Thyroid gland (tissue), 4 donors: ENCODE results near the gene SPHK1. TPM values are rescaled to one million over a fixed set of nuclear protein-coding genes. Genes with fewer than 3 reads are reported as not detected.

Source experiments
- DNase-seq, 2 donors: peaks; one replicate each; pipeline ENCODE4 v3.0.0-alpha.2; 2019
- H3K27ac ChIP-seq, 3 donors: fragments of 200-600 bp; sonication (generic); 1 replicate in 2 of 3; 2 replicates in 1 of 3; pipeline ENCODE4 v1.5.1; 2016 to 2019; ENCODE audit warnings: mild to moderate bottlenecking in 1 of 3, moderate library complexity in 1 of 3
- H3K27me3 ChIP-seq: fragments of 200-600 bp; sonication (generic); one replicate; pipeline ENCODE4 v1.5.1; 2019
- H3K36me3 ChIP-seq, 2 donors: fragments of 200-600 bp; sonication (generic); one replicate each; pipeline ENCODE4 v1.5.1; 2016 to 2019
- H3K4me1 ChIP-seq, 2 donors: fragments of 200-600 bp; sonication (generic); one replicate each; pipeline ENCODE4 v1.5.1; 2017 to 2019
- H3K4me3 ChIP-seq, 3 donors: fragments of 200-600 bp; sonication (generic); replicated peaks in 1 of 3; 1 replicate in 2 of 3; 2 replicates in 1 of 3; pipeline ENCODE4 v1.5.1; 2016; ENCODE audit warnings: mild to moderate bottlenecking in 1 of 3
- H3K9me3 ChIP-seq: fragments of 200-600 bp; sonication (generic); one replicate; pipeline ENCODE4 v1.5.1; 2017
- CTCF ChIP-seq, 6 experiments: fragments of 200-600 bp in 3 of 6; fragments of 450-650 bp in 3 of 6; sonication (generic) in 3 of 6; IDR thresholded peaks; one replicate each; pipeline ENCODE4 v1.5.1; 2016 to 2019; ENCODE audit warnings: antibody characterized with exemption in 6 of 6, mild to moderate bottlenecking in 2 of 6, inconsistent platforms in 1 of 6, moderate library complexity in 1 of 6
- POLR2A ChIP-seq, 2 donors: fragments of 450-650 bp; IDR thresholded peaks; one replicate each; pipeline ENCODE4 v1.6.1; 2017; ENCODE audit warnings: antibody characterized with exemption in 2 of 2, mild to moderate bottlenecking in 2 of 2, moderate library complexity in 1 of 2
- WGBS, 2 donors: methylation state at CpG; one replicate each; pipeline ENCODE4 v1.1.5; 2017; 5-methylcytosine and 5-hydroxymethylcytosine counted together
- intact Hi-C: fragments of 100-400 bp; cut with DNase I; formaldehyde crosslinking; loops from one replicate; pipeline ENCODE4 v1.15.1; 2023
- total RNA-seq, 4 donors: library from RNA; depleted of rRNA; stranded (reverse); fragments of >200 nt; gene quantifications; one replicate each; pipeline ENCODE4 v1.2.3, GENCODE V29; 2016

SPHK1 gene
- total RNA-seq, 4 donors from 2014 or later = 8.5 to 24.5 (median 13.8) TPM

- DNase-seq = no peak
- no peaks in the 10 kb centered on the region for H3K9me3 ChIP-seq
- 91 to 93% methylated on average over 16 of the region's 16 CpGs for WGBS, 2 donors
- no peak overlapping the region for H3K4me3 ChIP-seq
- no peaks in the 10 kb centered on the region for H3K36me3 ChIP-seq
- peaks cover 0 to 23% of the 10 kb centered on the region in 2 donors for H3K4me1 ChIP-seq
- H3K27me3 ChIP-seq = no peaks in the 10 kb centered on the region
- peak overlapping the region in 2 of 3 donors; percentile 30 to 41 for H3K27ac ChIP-seq
- intact Hi-C loops = no loop called here
- TF ChIP-seq CTCF (IDR thresholded peaks at IDR 0.05) (no peak), POLR2A (IDR thresholded peaks at IDR 0.05) (no peak)
Observed at GRCh38 chr17:76371656-76372628, 12.5 kb upstream of the SPHK1 start.

GRCh38 chr17:76376318-76377133 is 7.9 kb upstream of the SPHK1 start:
- no peak for TF ChIP-seq CTCF (IDR thresholded peaks at IDR 0.05)
- no peak for TF ChIP-seq POLR2A (IDR thresholded peaks at IDR 0.05)
- intact Hi-C loops = no loop called here
- H3K27ac ChIP-seq = peak overlapping the region in 1 of 3 donors; percentile 5
- DNase-seq = peak in 1 of 2 donors; percentile 11
- no peaks in the 10 kb centered on the region for H3K36me3 ChIP-seq
- H3K9me3 ChIP-seq = no peaks in the 10 kb centered on the region
- WGBS, 2 donors = 75 to 82% methylated on average over 7 to 8 of the region's 8 CpGs
- no peaks in the 10 kb centered on the region for H3K27me3 ChIP-seq
- peaks cover 0 to 19% of the 10 kb centered on the region in 2 donors for H3K4me1 ChIP-seq
- H3K4me3 ChIP-seq = no peak overlapping the region

GRCh38 chr17:76378548-76379274 is 5.7 kb upstream of the SPHK1 start:
- Histone ChIP-seq H3K27ac (no peak overlapping the region), H3K9me3 (no peaks in the 10 kb centered on the region), H3K27me3 (no peaks in the 10 kb centered on the region), H3K4me1 (peaks cover 5 to 18% of the 10 kb centered on the region in 2 donors), H3K4me3 (no peak overlapping the region), H3K36me3 (no peaks in the 10 kb centered on the region)
- TF ChIP-seq POLR2A (IDR thresholded peaks at IDR 0.05) (no peak), CTCF (IDR thresholded peaks at IDR 0.05) (no peak)
- intact Hi-C loops = no loop called here
- 88 to 94% methylated on average over 5 of the region's 5 CpGs for WGBS, 2 donors
- DNase-seq = no peak

- H3K4me1 ChIP-seq = peaks cover 5 to 17% of the 10 kb centered on the region in 2 donors
Observed at GRCh38 chr17:76379275-76379641, 5.2 kb upstream of the SPHK1 start.

More at GRCh38 chr17:76379275-76379641, 5.2 kb upstream of the SPHK1 start:
- DNase-seq = no peak
- Histone ChIP-seq H3K27ac (no peak overlapping the region), H3K4me3 (no peak overlapping the region), H3K36me3 (no peaks in the 10 kb centered on the region), H3K27me3 (no peaks in the 10 kb centered on the region), H3K9me3 (no peaks in the 10 kb centered on the region)
- intact Hi-C loops = no loop called here
- TF ChIP-seq CTCF (IDR thresholded peaks at IDR 0.05) (no peak), POLR2A (IDR thresholded peaks at IDR 0.05) (no peak)
- WGBS, 2 donors = 87 to 92% methylated on average over 11 of the region's 11 CpGs
